Measurements from ENCODE around the gene PDLIM4.

Gene PDLIM4

GRCh38 chr5:132293066-132293991, 35.8 kb downstream of the PDLIM4 start:
- DNase-seq = peak; percentile 36

GRCh38 chr5:132293992-132294727, 36.7 kb downstream of the PDLIM4 start, which contains the start of gene SLC22A4:
TSS of gene SLC22A4 (plus strand) at chr5:132294394. CDS start at chr5:132294617, 223 bp downstream.
- DNase-seq = peak; percentile 63

- DNase-seq = no peak
Measured at GRCh38 chr5:132294728-132295504, 37.4 kb downstream of the PDLIM4 start.

- DNase-seq = no peak
Measured at GRCh38 chr5:132295505-132296411, 38.3 kb downstream of the PDLIM4 start.

- DNase-seq = no peak
Measured at GRCh38 chr5:132296412-132297016, 39.0 kb downstream of the PDLIM4 start.

- no peak for DNase-seq
Measured at GRCh38 chr5:132297211-132297940, 39.9 kb downstream of the PDLIM4 start.

- no peak for DNase-seq
Measured at GRCh38 chr5:132298298-132299212, 41.1 kb downstream of the PDLIM4 start.

- DNase-seq = no peak
Measured at GRCh38 chr5:132299917-132300316, 42.4 kb downstream of the PDLIM4 start.

GRCh38 chr5:132300577-132301343, 43.3 kb downstream of the PDLIM4 start:
- DNase-seq = no peak

GRCh38 chr5:132301344-132302271, 44.1 kb downstream of the PDLIM4 start:
- no peak for DNase-seq

GRCh38 chr5:132302413-132302812, 44.9 kb downstream of the PDLIM4 start:
- DNase-seq = no peak

GRCh38 chr5:132303589-132303988, 46.1 kb downstream of the PDLIM4 start:
- DNase-seq = no peak

- no peak for DNase-seq
Measured at GRCh38 chr5:132305420-132305819, 47.9 kb downstream of the PDLIM4 start.

GRCh38 chr5:132308701-132309100, 51.2 kb downstream of the PDLIM4 start:
- DNase-seq = no peak

- no peak for DNase-seq
Measured at GRCh38 chr5:132309679-132310078, 52.2 kb downstream of the PDLIM4 start.

GRCh38 chr5:132310141-132310834, 52.8 kb downstream of the PDLIM4 start:
- DNase-seq = no peak

- DNase-seq = no peak
Measured at GRCh38 chr5:132313366-132313765, 55.9 kb downstream of the PDLIM4 start.

All from NCI-H1436 treated with DMSO at 0.1 percent for 48 hours (cell line).